GM21515 (cell line): ENCODE measurements around the gene FAAP24.
"Not testable (repeated sequence)": the region's sequence is repeated elsewhere in the genome, so short reads cannot be mapped to it uniquely, and the experiment has no call there.

ENCODE experiments used
- ATAC-seq: cut with Tn5 transposase; IDR thresholded peaks from one replicate; pipeline ENCODE4 v1.9.1; 2021; ENCODE audit not compliant: unreplicated experiment

FAAP24 gene

DNA sequence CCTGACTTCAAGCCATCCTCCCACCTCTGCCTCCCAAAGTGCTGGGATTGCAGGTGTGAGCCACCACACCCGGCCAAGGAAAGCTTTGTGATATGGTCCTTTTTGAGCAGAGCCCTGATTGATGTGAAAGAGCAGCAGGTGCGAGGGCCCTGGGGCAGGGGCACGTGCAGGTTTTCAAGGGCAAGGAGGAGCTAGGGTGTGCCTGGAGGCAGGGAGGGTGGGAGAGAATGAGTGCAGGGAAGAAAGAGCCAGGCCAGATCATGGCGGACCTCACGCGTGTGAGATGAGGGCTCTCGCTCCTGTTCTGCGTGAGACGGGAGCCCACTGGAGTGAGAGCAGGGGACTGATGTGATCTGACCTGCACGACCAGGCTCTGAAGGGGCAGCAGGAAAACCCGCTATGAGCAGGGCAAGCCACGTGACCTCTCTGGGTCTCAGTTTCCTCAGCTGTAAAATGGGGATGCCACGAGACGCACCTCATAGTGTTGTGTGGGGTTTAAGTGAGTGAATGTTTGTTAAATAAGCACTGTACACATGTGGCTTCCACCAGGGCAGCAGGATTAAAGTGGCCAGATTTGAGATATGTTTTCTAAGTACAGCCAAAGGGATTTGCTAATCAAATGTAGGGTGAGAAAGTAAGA lies 25.8 kb downstream of the FAAP24 start:
- ATAC-seq = no peak

DNA sequence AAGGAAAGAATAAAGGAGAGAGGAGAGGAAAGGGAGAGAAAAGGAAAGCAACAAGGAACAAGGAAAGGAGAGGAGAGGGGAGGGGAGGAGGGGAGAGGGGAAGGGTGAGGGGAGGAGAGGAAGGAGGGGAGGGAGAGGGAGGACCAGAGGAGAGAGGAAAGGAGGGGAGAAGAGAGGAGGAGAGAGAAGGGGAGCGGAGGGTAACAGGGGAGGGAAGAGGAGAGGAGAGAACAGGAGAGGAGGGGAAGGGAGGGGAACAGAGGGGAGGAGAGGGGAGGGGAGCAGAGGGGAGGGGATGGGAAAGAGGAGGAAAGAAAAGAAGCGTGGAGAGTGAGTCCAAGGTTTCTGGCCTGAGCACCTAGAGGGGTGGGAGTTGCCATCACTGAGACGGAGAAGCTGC lies 26.7 kb downstream of the FAAP24 start:
- ATAC-seq = no peak

DNA sequence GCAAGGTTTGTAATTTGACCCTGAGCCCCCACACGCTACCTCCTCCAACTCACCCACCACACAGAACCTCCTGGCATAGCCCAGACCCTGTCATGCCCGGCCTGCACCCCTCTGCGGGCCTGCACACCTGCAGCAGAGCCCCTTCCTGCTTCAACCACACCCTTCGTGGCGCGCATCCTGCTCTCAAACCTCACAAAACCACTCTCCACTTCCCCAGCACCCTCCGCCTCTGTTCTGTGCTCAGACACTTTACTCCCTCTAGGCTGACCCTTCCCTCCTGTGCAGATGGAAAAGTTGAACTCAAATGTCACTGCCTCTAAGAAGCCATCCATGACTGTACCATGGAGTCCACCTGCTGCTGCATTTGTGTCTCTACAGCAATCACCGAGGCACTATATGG lies 28.5 kb downstream of the FAAP24 start:
- ATAC-seq = no peak

DNA sequence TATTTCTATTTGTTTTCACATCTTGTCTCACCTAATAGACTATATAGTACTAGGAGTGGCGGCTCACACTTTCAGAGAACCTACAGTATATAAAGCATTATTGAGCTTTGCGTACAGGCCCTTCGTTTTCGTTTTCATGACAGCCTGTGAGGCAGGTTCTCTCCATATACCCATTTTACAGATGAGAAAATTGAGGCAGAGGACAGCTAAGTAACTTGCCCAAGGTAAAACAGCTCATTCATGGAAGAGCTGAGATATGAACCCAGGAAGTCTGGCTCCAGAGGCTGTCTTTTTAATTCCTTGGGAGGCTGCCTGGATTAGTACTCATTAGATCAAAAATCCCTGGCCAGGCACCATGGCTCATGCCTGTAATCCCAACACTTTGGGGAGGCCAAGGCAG lies 28.9 kb downstream of the FAAP24 start:
- no peak for ATAC-seq

DNA sequence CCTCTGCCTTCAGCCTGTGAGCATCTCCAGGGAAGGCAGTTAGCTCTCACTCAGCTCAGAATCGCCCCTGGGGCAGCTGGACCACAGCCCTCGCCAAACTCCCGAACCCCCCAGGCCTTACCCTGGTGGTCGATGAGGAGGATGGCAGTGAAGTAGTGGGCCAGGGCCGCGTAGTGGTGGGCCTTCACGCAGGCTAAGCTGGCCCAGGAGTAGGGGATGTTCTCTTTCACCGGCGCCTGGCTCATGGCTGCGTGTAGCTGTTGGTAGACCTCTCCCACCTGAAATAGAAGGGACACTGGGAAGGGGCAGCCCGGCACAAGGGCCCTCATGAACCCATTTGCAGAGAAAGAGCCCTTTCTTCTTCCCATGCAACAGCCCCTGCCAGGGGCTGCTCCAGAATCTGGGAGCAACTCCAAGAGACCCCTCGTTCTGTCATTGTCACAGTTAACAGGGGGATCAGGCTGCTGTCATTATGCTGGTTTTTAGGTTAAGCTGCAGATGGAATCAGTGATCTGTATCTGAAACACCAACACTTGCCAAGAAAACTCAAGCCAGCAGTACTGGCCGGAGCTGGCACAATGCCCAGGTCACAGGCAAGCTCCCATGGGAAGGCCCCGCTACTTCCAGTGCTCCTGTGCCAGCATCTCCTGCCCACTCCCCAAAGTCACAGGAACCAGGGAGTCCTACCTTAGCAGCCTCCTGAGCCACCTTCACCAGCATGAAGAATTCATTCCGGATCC lies 30.3 kb downstream of the FAAP24 start:
- not testable (repeated sequence) for ATAC-seq

DNA sequence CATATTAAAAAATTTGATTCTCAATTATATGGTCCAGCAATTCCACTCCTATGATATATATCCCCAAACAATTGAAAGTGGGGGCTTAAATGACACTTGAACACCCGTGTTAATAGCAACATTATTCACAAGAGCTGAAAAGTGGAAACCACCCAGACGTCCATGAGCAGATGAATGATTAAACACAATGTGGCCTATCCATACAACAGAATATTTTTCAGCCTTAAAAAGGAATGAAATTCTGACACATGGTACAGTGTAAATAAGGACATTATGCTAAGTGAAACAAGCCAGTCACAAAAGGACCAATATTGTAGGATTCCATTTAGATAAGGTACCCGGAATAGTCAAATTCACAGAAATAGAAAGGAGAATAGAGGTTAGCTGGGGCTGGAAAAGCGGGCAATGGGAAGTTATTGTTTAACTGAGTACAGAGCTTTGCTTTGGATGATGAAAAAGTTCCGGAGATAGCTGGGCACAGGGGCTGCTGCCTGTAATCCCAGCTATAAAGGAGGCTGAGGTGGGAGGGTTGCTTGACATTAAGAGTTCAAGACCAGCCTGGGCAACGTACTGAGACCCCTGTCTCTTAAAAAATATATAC lies 31.5 kb downstream of the FAAP24 start:
- ATAC-seq = not testable (repeated sequence)

DNA sequence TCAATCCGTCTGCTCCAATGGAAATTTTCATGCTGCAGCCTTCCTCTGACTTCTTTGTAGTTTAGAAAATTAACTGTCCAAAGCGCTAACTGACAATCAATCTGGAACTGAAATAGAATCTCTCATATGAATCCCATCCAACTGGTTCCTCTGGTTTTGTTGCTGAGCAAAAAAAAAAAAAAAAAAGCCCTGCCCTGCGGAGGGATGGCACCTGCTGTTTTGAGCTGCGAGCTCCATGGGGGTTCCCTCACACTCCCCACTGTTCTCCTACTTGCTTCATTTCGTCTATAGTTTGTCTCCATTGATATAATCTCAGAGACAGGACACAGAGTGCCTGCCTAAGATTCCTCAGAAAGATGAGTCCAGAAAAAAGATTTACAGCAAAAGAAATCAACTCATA lies 33.4 kb downstream of the FAAP24 start:
- ATAC-seq = no peak

DNA sequence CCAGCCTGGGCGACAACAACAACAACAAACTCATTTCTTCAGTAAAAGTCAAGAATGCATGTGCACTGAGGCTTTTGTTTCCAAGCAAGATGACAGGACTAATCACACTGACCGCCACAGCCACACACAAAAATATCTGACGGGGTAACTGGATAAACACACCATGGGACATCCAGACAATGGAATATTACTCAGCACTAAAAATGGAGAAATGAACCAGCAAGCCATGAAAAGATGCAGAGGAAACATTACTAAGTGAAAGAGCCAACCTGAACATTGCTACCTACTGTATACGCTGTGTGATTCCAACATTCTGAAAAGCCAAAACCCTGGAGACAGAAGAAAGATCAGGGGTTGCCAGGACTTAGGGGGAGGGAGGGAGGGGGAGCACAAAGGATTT lies 36.7 kb downstream of the FAAP24 start:
- ATAC-seq = no peak

DNA sequence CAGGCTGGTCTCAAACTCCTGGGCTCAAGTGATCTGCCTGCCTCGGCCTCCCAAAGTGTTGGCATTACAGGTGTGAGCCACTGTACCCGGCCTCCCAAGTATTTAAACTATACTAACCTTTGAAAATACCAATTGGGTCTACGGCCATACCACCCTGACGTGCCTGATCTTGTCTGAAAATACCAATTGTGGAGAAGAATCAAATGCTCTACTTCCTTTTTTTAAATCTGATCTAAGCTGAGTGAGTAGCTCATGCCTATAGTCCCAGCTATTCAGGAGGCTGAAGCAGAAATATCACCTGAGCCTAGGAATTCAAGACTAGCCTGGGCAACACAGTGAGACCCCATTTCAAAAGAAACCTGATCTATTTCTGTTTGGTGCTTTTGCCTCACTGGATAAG lies 38.8 kb downstream of the FAAP24 start:
- not testable (repeated sequence) for ATAC-seq

DNA sequence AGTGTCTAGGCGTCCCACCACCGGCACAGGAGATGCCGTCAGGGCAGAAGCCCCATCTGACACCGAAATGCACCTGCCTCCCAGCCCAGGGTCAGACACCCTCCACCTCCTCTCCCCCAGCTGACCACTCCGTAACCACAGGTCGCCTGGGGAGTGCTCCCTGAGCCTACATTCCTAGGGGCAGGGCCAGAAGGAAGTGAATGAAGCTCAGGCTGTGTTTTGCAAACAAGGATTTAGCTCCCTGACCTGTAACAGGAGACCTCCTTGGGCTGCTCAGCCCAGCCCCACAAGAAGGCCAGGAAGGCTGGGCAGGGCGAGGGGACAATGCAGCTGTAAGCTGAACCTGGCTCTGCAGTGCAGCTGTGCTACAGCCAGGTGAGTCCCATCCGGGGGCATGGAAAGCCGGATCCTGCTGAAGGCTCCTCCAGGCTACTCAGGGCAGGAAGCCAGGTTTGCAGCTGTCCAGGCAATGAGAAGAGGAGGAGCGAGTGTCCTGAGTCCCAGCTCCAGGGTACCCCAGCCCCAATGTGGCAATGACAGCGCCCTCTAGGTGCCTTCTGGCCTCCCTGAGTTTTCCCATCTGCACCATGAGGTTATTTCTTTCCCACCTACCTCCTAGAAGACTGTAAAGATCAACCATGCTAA lies 50.6 kb downstream of the FAAP24 start:
- no peak for ATAC-seq

DNA sequence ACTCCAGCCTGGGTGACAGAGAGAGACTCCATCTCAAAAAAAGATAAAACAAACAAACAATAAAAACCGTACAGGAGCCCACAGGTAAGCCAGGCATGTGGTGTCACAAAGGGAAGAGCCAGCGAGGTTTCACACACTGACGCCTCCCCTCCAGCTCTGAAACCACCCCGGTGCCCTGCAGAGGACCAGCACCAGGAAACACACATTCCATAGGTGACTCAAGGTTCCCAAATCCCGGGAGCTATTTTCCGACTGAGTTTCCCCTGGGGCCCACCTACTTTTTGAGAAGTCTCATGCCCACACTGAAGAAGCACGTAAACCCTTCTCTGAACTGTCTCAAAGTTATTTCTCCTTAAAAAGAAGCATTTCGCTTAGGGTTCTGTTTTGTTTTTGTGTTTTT lies 52.4 kb downstream of the FAAP24 start:
- no peak for ATAC-seq

DNA sequence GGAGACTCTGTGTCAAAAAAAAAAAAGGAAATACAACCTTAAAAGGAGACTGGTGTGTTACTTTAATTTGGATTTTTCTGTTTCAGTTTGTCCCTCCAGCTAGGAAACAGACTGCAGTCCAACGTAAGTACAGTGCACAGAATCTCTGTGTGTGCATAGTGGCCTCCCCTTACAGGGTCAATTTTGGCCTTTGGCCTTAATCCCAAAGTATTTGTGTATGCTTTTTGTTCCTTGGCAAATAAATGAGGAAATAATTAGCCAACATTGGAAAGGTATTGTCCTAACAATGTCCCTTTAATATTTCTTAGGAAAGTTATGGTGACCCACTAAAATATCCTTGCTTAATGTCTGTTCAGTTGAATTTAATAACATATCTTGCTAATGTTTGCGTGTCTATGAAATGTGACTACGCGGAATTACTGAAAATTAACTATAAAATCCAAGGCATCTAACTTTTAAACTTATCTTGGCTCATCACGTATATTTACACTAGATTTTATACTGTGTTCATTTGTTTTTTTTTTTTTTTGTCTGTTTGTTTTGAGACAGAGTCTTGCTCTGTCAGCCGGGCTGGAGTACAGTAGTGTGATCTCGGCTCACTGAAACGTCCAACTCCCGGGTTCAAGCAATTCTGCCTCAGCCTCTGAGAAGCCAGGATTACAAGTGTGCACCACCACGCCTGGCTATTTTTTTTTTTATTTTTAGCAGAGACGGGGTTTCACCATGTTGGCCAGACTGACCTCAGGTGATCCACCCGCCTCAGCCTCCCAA lies 53.6 kb downstream of the FAAP24 start:
- not testable (repeated sequence) for ATAC-seq

DNA sequence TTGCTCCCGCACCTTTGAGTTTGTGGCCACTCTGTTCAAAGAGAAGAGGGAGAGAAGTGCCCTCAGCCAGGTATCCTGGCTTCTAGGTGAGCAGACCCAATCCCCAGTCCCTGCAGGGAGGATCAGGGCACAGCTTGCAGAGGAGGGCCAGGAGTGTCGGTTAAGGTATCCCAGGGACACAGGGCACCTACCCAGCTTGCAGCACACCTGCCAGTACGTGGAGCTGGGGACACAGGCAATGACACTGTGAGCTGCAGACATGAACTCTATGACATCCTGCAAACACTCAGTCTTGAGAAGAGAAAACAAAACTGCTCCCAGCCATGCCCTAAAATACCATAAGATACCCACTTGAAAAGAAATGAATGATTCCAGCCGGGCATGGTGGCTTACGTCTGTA lies 54.6 kb downstream of the FAAP24 start:
- not testable (repeated sequence) for ATAC-seq
